Lower lobe of right lung (tissue), 2 donors: ENCODE results near the gene PGA4. TPM values are rescaled to one million over a fixed set of nuclear protein-coding genes. Genes with fewer than 3 reads are reported as not detected.
"Not testable (repeated sequence)": the region's sequence is repeated elsewhere in the genome, so short reads cannot be mapped to it uniquely, and the experiment has no call there.

ENCODE experiments used
- ATAC-seq, 2 donors: fragments of 200-7000 bp; cut with Tn5 transposase; one replicate each; pipeline ENCODE4 v1.9.1; 2020 to 2022; ENCODE audit warnings: mild to moderate bottlenecking in 2 of 2, moderate library complexity in 2 of 2
- DNase-seq: peaks from one replicate; pipeline ENCODE4 v3.0.0-alpha.2; 2020
- H3K27ac ChIP-seq: fragments of 200-600 bp; one replicate; pipeline ENCODE4 v1.8.0; 2022
- H3K27me3 ChIP-seq: fragments of 200-600 bp; one replicate; pipeline ENCODE4 v1.8.0; 2022; ENCODE audit warnings: low read depth
- H3K36me3 ChIP-seq: fragments of 200-600 bp; one replicate; pipeline ENCODE4 v1.8.0; 2022; ENCODE audit warnings: mild to moderate bottlenecking
- H3K4me1 ChIP-seq: fragments of 200-600 bp; one replicate; pipeline ENCODE4 v1.8.0; 2022
- H3K4me3 ChIP-seq: fragments of 200-600 bp; one replicate; pipeline ENCODE4 v1.8.0; 2022; ENCODE audit warnings: mild to moderate bottlenecking
- H3K9me3 ChIP-seq: fragments of 200-600 bp; one replicate; pipeline ENCODE4 v1.8.0; 2022
- CTCF ChIP-seq: fragments of 200-600 bp; IDR thresholded peaks from one replicate; pipeline ENCODE4 v1.8.0; 2022; ENCODE audit warnings: antibody characterized with exemption, mild to moderate bottlenecking
- intact Hi-C: fragments of 100-400 bp; cut with DNase I; formaldehyde crosslinking; loops from one replicate; pipeline ENCODE4 v1.11.0; 2022
- long read RNA-seq: library from polyadenylated mRNA; unstranded; transcript quantifications from one replicate; pipeline ENCODE4 v2.0.0, GENCODE V29; 2021
- total RNA-seq: library from RNA; stranded (reverse); fragmentation: NEBNext Ultra II Directional; extraction: Animal tissue kit (Norgen Biotek cat#: 25700); gene quantifications from one replicate; pipeline ENCODE4 v1.2.1, GENCODE V29; 2021
- donor health status: DM: no; HTN: yes; CAD: no; lungs with severe emphysema.

Gene PGA4
- 0.83 TPM for total RNA-seq
- long read RNA-seq: 0 reads

DNA sequence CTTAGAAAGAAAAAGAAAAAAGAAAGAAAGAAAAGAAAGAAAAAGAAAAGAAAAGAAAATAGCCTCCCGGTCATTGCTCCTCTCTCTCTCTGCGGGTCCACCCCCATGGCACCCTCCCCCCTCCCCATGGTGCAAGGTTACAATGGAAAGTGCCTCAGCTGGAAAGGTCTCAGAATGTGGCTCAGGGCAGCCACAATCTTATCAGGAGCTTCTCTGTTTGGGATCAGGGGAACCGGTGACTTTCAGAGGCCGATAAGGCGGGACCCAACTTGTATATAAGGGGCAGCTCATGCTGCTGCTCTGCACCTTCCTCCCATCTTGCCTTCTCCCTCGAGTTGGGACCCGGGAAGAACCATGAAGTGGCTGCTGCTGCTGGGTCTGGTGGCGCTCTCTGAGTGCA lies at the start of gene PGA4:
Gene PGA4, plus strand, starts transcription at position 301 of the 400 bp plus-strand sequence. Its CDS starts 54 bp downstream, at position 355.
- intact Hi-C loops, H3K27ac ChIP-seq, H3K9me3 ChIP-seq, H3K4me3 ChIP-seq, H3K27me3 ChIP-seq, H3K4me1 ChIP-seq, DNase-seq, ATAC-seq, H3K36me3 ChIP-seq: not testable (repeated sequence)

- peaks cover 14% of the 10 kb centered on the region for H3K4me1 ChIP-seq
- no peaks in the 10 kb centered on the region for H3K27me3 ChIP-seq
- DNase-seq: no peak
- H3K9me3 ChIP-seq: peaks cover 4% of the 10 kb centered on the region
- ATAC-seq: no peak
- no peak overlapping the region for H3K4me3 ChIP-seq
- no peaks in the 10 kb centered on the region for H3K36me3 ChIP-seq
- H3K27ac ChIP-seq: no peak overlapping the region
- TF ChIP-seq CTCF: no peak
- intact Hi-C loops: no loop called here
Measured at GRCh38 chr11:61172356-61172755, 49.8 kb upstream of the PGA4 start.

GRCh38 chr11:61172888-61173287 lies 49.3 kb upstream of the PGA4 start:
- TF ChIP-seq CTCF: no peak
- H3K9me3 ChIP-seq: peaks cover 4% of the 10 kb centered on the region
- no peak overlapping the region for H3K27ac ChIP-seq
- ATAC-seq: no peak
- DNase-seq: no peak
- peaks cover 14% of the 10 kb centered on the region for H3K4me1 ChIP-seq
- no peaks in the 10 kb centered on the region for H3K27me3 ChIP-seq
- no peak overlapping the region for H3K4me3 ChIP-seq
- H3K36me3 ChIP-seq: no peaks in the 10 kb centered on the region
- intact Hi-C loops: no loop called here

DNA sequence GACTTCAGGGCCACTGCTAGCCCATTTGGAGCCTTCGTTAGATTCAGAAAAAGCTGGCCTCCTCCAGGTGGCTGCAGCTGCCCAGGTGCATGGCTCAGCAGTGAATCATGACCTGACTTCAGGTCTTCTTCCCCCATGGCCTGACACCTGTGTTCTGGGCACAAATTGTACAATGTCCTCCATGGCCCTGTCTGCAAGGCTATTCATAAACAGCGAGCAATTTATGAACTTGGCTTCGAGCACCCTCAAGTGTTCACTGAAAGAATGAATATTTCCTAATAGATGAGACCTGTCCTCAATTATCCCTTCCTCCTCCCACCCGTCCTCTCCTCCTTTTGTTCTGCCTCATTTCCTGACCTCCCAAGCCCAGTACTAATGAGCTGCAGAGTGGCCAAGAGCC lies 48.7 kb upstream of the PGA4 start:
- ATAC-seq (no peak), DNase-seq (no peak)
- H3K4me1 ChIP-seq: peaks cover 14% of the 10 kb centered on the region
- H3K9me3 ChIP-seq: peaks cover 4% of the 10 kb centered on the region
- TF ChIP-seq CTCF: no peak
- intact Hi-C loops: no loop called here
- H3K4me3 ChIP-seq: no peak overlapping the region
- H3K27ac ChIP-seq: no peak overlapping the region
- H3K36me3 ChIP-seq: no peaks in the 10 kb centered on the region
- no peaks in the 10 kb centered on the region for H3K27me3 ChIP-seq

GRCh38 chr11:61174273-61174672 lies 47.9 kb upstream of the PGA4 start:
- ATAC-seq: no peak
- peaks cover 4% of the 10 kb centered on the region for H3K9me3 ChIP-seq
- no peak for TF ChIP-seq CTCF
- no peaks in the 10 kb centered on the region for H3K36me3 ChIP-seq
- no peak overlapping the region for H3K4me3 ChIP-seq
- intact Hi-C loops: no loop called here
- H3K4me1 ChIP-seq: peaks cover 14% of the 10 kb centered on the region
- no peaks in the 10 kb centered on the region for H3K27me3 ChIP-seq
- DNase-seq: no peak
- H3K27ac ChIP-seq: no peak overlapping the region

GRCh38 chr11:61174949-61175348 lies 47.2 kb upstream of the PGA4 start:
- DNase-seq: no peak
- H3K4me1 ChIP-seq: peaks cover 14% of the 10 kb centered on the region
- no peaks in the 10 kb centered on the region for H3K27me3 ChIP-seq
- H3K36me3 ChIP-seq: no peaks in the 10 kb centered on the region
- H3K27ac ChIP-seq: no peak overlapping the region
- peak in 1 of 2 donors; percentile 38 for ATAC-seq
- peaks cover 4% of the 10 kb centered on the region for H3K9me3 ChIP-seq
- TF ChIP-seq CTCF: no peak
- no peak overlapping the region for H3K4me3 ChIP-seq
- intact Hi-C loops: no loop called here
